Vagina (tissue), 2 donors: ENCODE data around the gene PRIM1.

Experiments used
- POLR2A ChIP-seq, 2 donors: fragments of 450-650 bp; IDR thresholded peaks; one replicate each; pipeline ENCODE4 v1.6.1; 2017; ENCODE audit warnings: antibody characterized with exemption in 2 of 2, mild to moderate bottlenecking in 2 of 2, moderate library complexity in 2 of 2
- TF ChIP-seq, protein P1 (sequence below), 3 experiments: fragments of 450-650 bp in 2 of 3; fragments of 200-600 bp in 1 of 3; sonication (generic) in 1 of 3; IDR thresholded peaks; one replicate each; pipeline ENCODE4 v1.5.1; 2017 to 2019; ENCODE audit warnings: antibody characterized with exemption in 3 of 3, mild to moderate bottlenecking in 2 of 3, moderate library complexity in 2 of 3

DNA sequence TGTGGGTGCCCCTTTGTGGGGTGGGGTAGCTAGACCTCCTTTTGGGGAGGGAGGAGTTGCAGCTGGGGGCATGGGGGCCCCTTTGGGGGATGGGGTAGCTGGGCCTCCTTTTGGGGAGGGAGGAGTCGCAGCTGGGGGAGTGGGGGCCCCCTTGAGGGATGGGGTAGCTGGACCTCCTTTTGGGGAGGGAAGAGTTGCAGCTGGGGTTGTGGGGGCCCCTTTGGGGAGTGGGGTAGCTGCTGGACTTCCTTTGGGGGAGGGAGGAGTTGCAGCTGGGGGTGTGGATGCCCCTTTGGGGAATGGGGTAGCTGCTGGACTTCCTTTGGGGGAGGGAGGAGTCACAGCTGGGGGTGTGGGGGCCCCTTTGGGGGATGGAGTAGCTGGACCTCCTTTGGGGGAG, 34.0 kb downstream of the PRIM1 start:
- TF ChIP-seq, protein P1, sequence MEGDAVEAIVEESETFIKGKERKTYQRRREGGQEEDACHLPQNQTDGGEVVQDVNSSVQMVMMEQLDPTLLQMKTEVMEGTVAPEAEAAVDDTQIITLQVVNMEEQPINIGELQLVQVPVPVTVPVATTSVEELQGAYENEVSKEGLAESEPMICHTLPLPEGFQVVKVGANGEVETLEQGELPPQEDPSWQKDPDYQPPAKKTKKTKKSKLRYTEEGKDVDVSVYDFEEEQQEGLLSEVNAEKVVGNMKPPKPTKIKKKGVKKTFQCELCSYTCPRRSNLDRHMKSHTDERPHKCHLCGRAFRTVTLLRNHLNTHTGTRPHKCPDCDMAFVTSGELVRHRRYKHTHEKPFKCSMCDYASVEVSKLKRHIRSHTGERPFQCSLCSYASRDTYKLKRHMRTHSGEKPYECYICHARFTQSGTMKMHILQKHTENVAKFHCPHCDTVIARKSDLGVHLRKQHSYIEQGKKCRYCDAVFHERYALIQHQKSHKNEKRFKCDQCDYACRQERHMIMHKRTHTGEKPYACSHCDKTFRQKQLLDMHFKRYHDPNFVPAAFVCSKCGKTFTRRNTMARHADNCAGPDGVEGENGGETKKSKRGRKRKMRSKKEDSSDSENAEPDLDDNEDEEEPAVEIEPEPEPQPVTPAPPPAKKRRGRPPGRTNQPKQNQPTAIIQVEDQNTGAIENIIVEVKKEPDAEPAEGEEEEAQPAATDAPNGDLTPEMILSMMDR (IDR thresholded peaks at IDR 0.05): no peak
- no peak for TF ChIP-seq POLR2A (IDR thresholded peaks at IDR 0.05)
